Lung (tissue), 13 donors: ENCODE measurements around the gene HOXA6. TPM values are rescaled to one million over a fixed set of nuclear protein-coding genes. Genes with fewer than 3 reads are reported as not detected.

Source experiments
- ATAC-seq: fragments of 200-7000 bp; cut with Tn5 transposase; one replicate; pipeline ENCODE4 v1.9.1; 2020; ENCODE audit warnings: moderate number of reproducible peaks; ENCODE audit not compliant: insufficient read depth, low FRiP score
- DNase-seq, 3 donors: peaks; one replicate each; pipeline ENCODE4 v3.0.0-alpha.2; 2013 to 2017
- H3K27ac ChIP-seq, 2 donors: one replicate each; pipeline ENCODE4 v1.5.1; 2013; ENCODE audit warnings: mild to moderate bottlenecking in 2 of 2, moderate library complexity in 2 of 2, control low read depth in 1 of 2, inconsistent platforms in 1 of 2, low read depth in 1 of 2, low read length in 1 of 2
- H3K27me3 ChIP-seq, 3 donors: one replicate each; pipeline ENCODE4 v1.5.1; 2013; ENCODE audit warnings: low read length in 2 of 3; ENCODE audit not compliant: control insufficient read depth in 3 of 3, insufficient read depth in 3 of 3
- H3K36me3 ChIP-seq, 4 donors: one replicate each; pipeline ENCODE4 v1.5.1; 2013; ENCODE audit warnings: low read length in 4 of 4, mild to moderate bottlenecking in 1 of 4, moderate library complexity in 1 of 4; ENCODE audit not compliant: control insufficient read depth in 4 of 4, insufficient read depth in 4 of 4
- H3K4me1 ChIP-seq, 5 donors: one replicate each; pipeline ENCODE4 v1.5.1; 2013; ENCODE audit warnings: low read length in 5 of 5, mild to moderate bottlenecking in 2 of 5, moderate library complexity in 1 of 5; ENCODE audit not compliant: control insufficient read depth in 5 of 5, insufficient read depth in 5 of 5
- H3K4me3 ChIP-seq: one replicate; pipeline ENCODE4 v1.5.1; 2013; ENCODE audit warnings: mild to moderate bottlenecking, control low read depth, moderate library complexity
- H3K9ac ChIP-seq, 2 donors: one replicate each; pipeline ENCODE4 v1.5.1; 2013; ENCODE audit warnings: low read length in 2 of 2, control low read depth in 1 of 2; ENCODE audit not compliant: insufficient read depth in 1 of 2
- H3K9me3 ChIP-seq, 4 donors: one replicate each; pipeline ENCODE4 v1.5.1; 2013; ENCODE audit warnings: low read length in 3 of 4, mild to moderate bottlenecking in 1 of 4, moderate library complexity in 1 of 4; ENCODE audit not compliant: control insufficient read depth in 4 of 4, insufficient read depth in 3 of 4
- WGBS, 2 donors: extraction: QIAGEN DNeasy Blood & Tissue Kit; methylation state at CpG; one replicate each; pipeline ENCODE4 v1.1.7; 2013; 5-methylcytosine and 5-hydroxymethylcytosine counted together
- polyA plus RNA-seq, 2 donors: library from polyadenylated mRNA; stranded (reverse); fragments of 200-250 nt; gene quantifications; one replicate each; pipeline ENCODE4 v1.2.1, GENCODE V29; 2013
- small RNA-seq: library from RNA; depleted of rRNA; stranded (forward); fragments of <200 nt; gene quantifications from one replicate; pipeline ENCODE3, GENCODE V24; 2014; ENCODE audit warnings: low replicate concordance
- total RNA-seq, 2 donors: library from RNA; depleted of rRNA in 1 of 2; stranded (reverse); fragments of >200 nt in 1 of 2; gene quantifications; one replicate each; pipeline ENCODE4 v1.2.1, GENCODE V29; 2014 to 2021
- TF ChIP-seq, protein P1 (sequence below): IDR thresholded peaks from 2 replicates; pipeline ENCODE4 v1.5.1; 2012; ENCODE audit warnings: mild to moderate bottlenecking; ENCODE audit errors: control extremely low read depth, extremely low read depth
- donor health status: control.
- donor health status: control.
- donor health status: Bipolar disorder and iron deficiency.
- donor health status: healthy.
- donor health status: DM: yes; HTN: yes; CAD: no.

HOXA6 gene
- total and polyA plus RNA-seq, 4 donors, result 0.49 to 7.7 (median 2.8) TPM

GRCh38 chr7:27095897-27096767 is 51.4 kb downstream of the HOXA6 start, which contains the start of gene HOXA1:
Gene HOXA1 (minus strand): TSS chr7:27096000. CDS start chr7:27095912, 88 bp downstream.
- Histone ChIP-seq H3K27me3 (peaks cover 0 to 56% (median 7%) of the 10 kb centered on the region in 3 donors), H3K4me3 (peak within 1 kb of the TSS; percentile 70)
- DNase-seq, result peak; percentile 95 to 98 (median 97)

More at GRCh38 chr7:27095897-27096767, 51.4 kb downstream of the HOXA6 start, which contains the start of gene HOXA1:
- ATAC-seq, result peak; percentile 80
- Histone ChIP-seq H3K36me3 (peaks cover 0 to 12% (median 5%) of the 10 kb centered on the region in 4 donors), H3K27ac (peak within 1 kb of the TSS in 1 of 2 donors; percentile 94), H3K9me3 (no peaks in the 10 kb centered on the region), H3K9ac (peak within 1 kb of the TSS; percentile 82 to 98), H3K4me1 (peaks cover 0 to 76% (median 9%) of the 10 kb centered on the region in 5 donors)
- WGBS, 2 donors, result 1 to 2% methylated on average over 45 to 68 of the region's 68 CpGs
- TF ChIP-seq, protein P1, sequence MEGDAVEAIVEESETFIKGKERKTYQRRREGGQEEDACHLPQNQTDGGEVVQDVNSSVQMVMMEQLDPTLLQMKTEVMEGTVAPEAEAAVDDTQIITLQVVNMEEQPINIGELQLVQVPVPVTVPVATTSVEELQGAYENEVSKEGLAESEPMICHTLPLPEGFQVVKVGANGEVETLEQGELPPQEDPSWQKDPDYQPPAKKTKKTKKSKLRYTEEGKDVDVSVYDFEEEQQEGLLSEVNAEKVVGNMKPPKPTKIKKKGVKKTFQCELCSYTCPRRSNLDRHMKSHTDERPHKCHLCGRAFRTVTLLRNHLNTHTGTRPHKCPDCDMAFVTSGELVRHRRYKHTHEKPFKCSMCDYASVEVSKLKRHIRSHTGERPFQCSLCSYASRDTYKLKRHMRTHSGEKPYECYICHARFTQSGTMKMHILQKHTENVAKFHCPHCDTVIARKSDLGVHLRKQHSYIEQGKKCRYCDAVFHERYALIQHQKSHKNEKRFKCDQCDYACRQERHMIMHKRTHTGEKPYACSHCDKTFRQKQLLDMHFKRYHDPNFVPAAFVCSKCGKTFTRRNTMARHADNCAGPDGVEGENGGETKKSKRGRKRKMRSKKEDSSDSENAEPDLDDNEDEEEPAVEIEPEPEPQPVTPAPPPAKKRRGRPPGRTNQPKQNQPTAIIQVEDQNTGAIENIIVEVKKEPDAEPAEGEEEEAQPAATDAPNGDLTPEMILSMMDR, result no peak

Small RNAs within 50 kb of the gene (small RNA-seq; reads per million reads assigned to genes)
- gene AC004080.5 (not detected), gene RF01977 (not detected), gene RF02140 (not detected), gene RF02141 (not detected)

Other genes starting within 250 kb of the HOXA6 start
- under 1 TPM; 0.31 to 0.37 TPM for gene HOXA1, start 51.8 kb downstream of the HOXA6 start, total RNA-seq
- gene HOXA1, start 51.8 kb downstream of the HOXA6 start, polyA plus RNA-seq, result under 1 TPM; 0.06 to 0.33 TPM
- gene HOXA2, start 45.1 kb downstream of the HOXA6 start, total RNA-seq, result 1 to 10 TPM; 1.7 to 3.4 TPM
- 1 to 10 TPM in 1 of 2 donors, under 1 TPM in 1; 0.44 to 1.2 TPM for gene HOXA2, start 45.1 kb downstream of the HOXA6 start, polyA plus RNA-seq
- 1 to 10 TPM; 2.7 to 4.4 TPM for gene HOXA4, start 17.0 kb downstream of the HOXA6 start, total RNA-seq
- gene HOXA4, start 17.0 kb downstream of the HOXA6 start, polyA plus RNA-seq, result 1 to 10 TPM; 3.8 to 6.0 TPM
- gene HOXA5, start 4.1 kb downstream of the HOXA6 start, total RNA-seq, result 10 to 100 TPM; 20.9 to 61.9 TPM
- 1 to 10 TPM; 9.2 to 9.5 TPM for gene HOXA5, start 4.1 kb downstream of the HOXA6 start, polyA plus RNA-seq
- 10 to 100 TPM; 10.3 to 10.7 TPM for gene HOXA3, start 4.8 kb upstream of the HOXA6 start, total RNA-seq
- 1 to 10 TPM; 1.9 to 2.3 TPM for gene HOXA3, start 4.8 kb upstream of the HOXA6 start, polyA plus RNA-seq
- 1 to 10 TPM; 1.1 to 2.2 TPM for gene HOXA7, start 8.9 kb upstream of the HOXA6 start, total RNA-seq
- 1 to 10 TPM; 1.0 to 1.7 TPM for gene HOXA7, start 8.9 kb upstream of the HOXA6 start, polyA plus RNA-seq
- under 1 TPM; 0.11 to 0.46 TPM for gene HOXA9, start 17.8 kb upstream of the HOXA6 start, total RNA-seq
- gene HOXA9, start 17.8 kb upstream of the HOXA6 start, polyA plus RNA-seq, result under 1 TPM; 0.40 to 0.85 TPM
- under 1 TPM in 1 of 2 donors, not detected in 1; 0.21 TPM for gene HOXA10, start 26.5 kb upstream of the HOXA6 start, total RNA-seq
- gene HOXA10, start 26.5 kb upstream of the HOXA6 start, polyA plus RNA-seq, result under 1 TPM; 0.26 to 0.29 TPM
- not detected for gene HOXA11, start 37.5 kb upstream of the HOXA6 start, total RNA-seq
- gene HOXA11, start 37.5 kb upstream of the HOXA6 start, polyA plus RNA-seq, result not detected
- gene HOXA13, start 52.3 kb upstream of the HOXA6 start, total RNA-seq, result not detected
- gene HOXA13, start 52.3 kb upstream of the HOXA6 start, polyA plus RNA-seq, result not detected
- gene EVX1, start 95.0 kb upstream of the HOXA6 start, total RNA-seq, result not detected
- gene EVX1, start 95.0 kb upstream of the HOXA6 start, polyA plus RNA-seq, result not detected